Endodermal cell (in vitro differentiated cells): ENCODE data around the gene GAS2. TPM values are rescaled to one million over a fixed set of nuclear protein-coding genes. Genes with fewer than 3 reads are reported as not detected.

Source experiments
- DNase-seq: peaks from one replicate; pipeline ENCODE4 v3.0.0-alpha.2; 2017
- H3K27ac ChIP-seq: 2 replicates; pipeline ENCODE4 v1.5.1; 2013; ENCODE audit warnings: mild to moderate bottlenecking, low read depth, low read length, moderate library complexity
- H3K27me3 ChIP-seq: 2 replicates; pipeline ENCODE4 v1.6.1; 2013; ENCODE audit warnings: mild to moderate bottlenecking, low read length, moderate library complexity; ENCODE audit not compliant: insufficient read depth, control insufficient read depth, poor library complexity, severe bottlenecking
- H3K36me3 ChIP-seq: 2 replicates; pipeline ENCODE4 v1.7.0; 2013; ENCODE audit warnings: mild to moderate bottlenecking, low read length, moderate library complexity; ENCODE audit not compliant: control insufficient read depth, insufficient read depth
- H3K4me1 ChIP-seq: one replicate; pipeline ENCODE4 v1.7.0; 2013; ENCODE audit warnings: low read length; ENCODE audit not compliant: control insufficient read depth, insufficient read depth
- H3K4me3 ChIP-seq: 2 replicates; pipeline ENCODE4 v1.5.1; 2013; ENCODE audit warnings: mild to moderate bottlenecking, low read length, moderate library complexity
- H3K9ac ChIP-seq: 2 replicates; pipeline ENCODE4 v1.6.1; 2013; ENCODE audit warnings: mild to moderate bottlenecking, low read length, moderate library complexity; ENCODE audit not compliant: poor library complexity, severe bottlenecking; ENCODE audit errors: extremely low read depth
- H3K9me3 ChIP-seq: 2 replicates; pipeline ENCODE4 v1.6.1; 2013; ENCODE audit warnings: mild to moderate bottlenecking, low read length, moderate library complexity; ENCODE audit not compliant: control insufficient read depth
- H3K27ac Mint-ChIP-seq: 2 replicates; pipeline ENCODE4 v1.8.0; 2020; ENCODE audit warnings: mixed read lengths
- H3K27me3 Mint-ChIP-seq: 2 replicates; pipeline ENCODE4 v1.8.0; 2021; ENCODE audit warnings: mild to moderate bottlenecking, mixed read lengths; ENCODE audit not compliant: insufficient read depth
- H3K36me3 Mint-ChIP-seq: 2 replicates; pipeline ENCODE4 v1.8.0; 2020; ENCODE audit warnings: low read depth, mixed read lengths
- H3K4me1 Mint-ChIP-seq: 2 replicates; pipeline ENCODE4 v1.8.0; 2020; ENCODE audit warnings: mixed read lengths
- H3K4me3 Mint-ChIP-seq: 2 replicates; pipeline ENCODE4 v1.8.0; 2020; ENCODE audit warnings: mild to moderate bottlenecking, moderate library complexity, mixed read lengths
- H3K9me3 Mint-ChIP-seq: 2 replicates; pipeline ENCODE4 v1.8.0; 2020; ENCODE audit warnings: mild to moderate bottlenecking, mixed read lengths
- CTCF ChIP-seq: fragments of 200-600 bp; sonication (generic); conservative IDR thresholded peaks from 2 replicates; pipeline ENCODE4 v1.5.0; 2021; ENCODE audit warnings: antibody characterized with exemption, mild to moderate bottlenecking
- WGBS, 2 experiments: methylation state at CpG; one replicate each; pipeline versions ENCODE4 v1.1.5 to v1.1.7; 2013; ENCODE audit warnings: missing lambda C conversion rate in 2 of 2, mixed read lengths in 1 of 2; ENCODE audit not compliant: insufficient coverage in 1 of 2, insufficient read length in 1 of 2; 5-methylcytosine and 5-hydroxymethylcytosine counted together
- total RNA-seq, 2 donors: library from RNA; stranded (reverse); fragmentation: NEBNext Ultra II Directional in 1 of 2; extraction: Animal tissue kit (Norgen Biotek cat#: 25700) in 1 of 2; gene quantifications; 2 replicates in 1 of 2; 3 replicates in 1 of 2; pipeline ENCODE4 v1.2.1, GENCODE V29; 2021

Gene GAS2
- total RNA-seq, 2 donors from 2014 or later, result 3.0 to 4.1 TPM

- Histone ChIP-seq H3K36me3 (no peaks in the 10 kb centered on the region), H3K27ac (peak overlapping the region; percentile 9), H3K9ac (no peak overlapping the region), H3K9me3 (no peaks in the 10 kb centered on the region), H3K4me1 (no peaks in the 10 kb centered on the region), H3K27me3 (no peaks in the 10 kb centered on the region), H3K4me3 (no peak overlapping the region)
- no peak for DNase-seq
- WGBS, 2 experiments, result 82 to 84% methylated on average over 4 of the region's 4 CpGs
- no peaks in the 10 kb centered on the region for H3K27me3 Mint-ChIP-seq
- H3K9me3 Mint-ChIP-seq, result no peaks in the 10 kb centered on the region
- H3K36me3 Mint-ChIP-seq, result no peaks in the 10 kb centered on the region
- no peak for TF ChIP-seq CTCF
- no peak overlapping the region for H3K4me3 Mint-ChIP-seq
- H3K4me1 Mint-ChIP-seq, result peaks cover 3% of the 10 kb centered on the region
- H3K27ac Mint-ChIP-seq, result no peak overlapping the region
Measured at GRCh38 chr11:22690871-22691270, 24.5 kb downstream of the GAS2 start.

- Histone ChIP-seq H3K9me3 (no peaks in the 10 kb centered on the region), H3K27ac (no peak overlapping the region), H3K4me3 (no peak overlapping the region), H3K9ac (no peak overlapping the region), H3K27me3 (no peaks in the 10 kb centered on the region), H3K36me3 (no peaks in the 10 kb centered on the region), H3K4me1 (no peaks in the 10 kb centered on the region)
- Mint-ChIP-seq H3K9me3 (no peaks in the 10 kb centered on the region), H3K4me3 (no peak overlapping the region), H3K36me3 (no peaks in the 10 kb centered on the region), H3K27ac (no peak overlapping the region), H3K4me1 (peaks cover 11% of the 10 kb centered on the region), H3K27me3 (no peaks in the 10 kb centered on the region)
- DNase-seq, result no peak
- no peak for TF ChIP-seq CTCF
- 100% methylated on average over 1 of the region's 1 CpG; no CpG with 5 or more reads in 1 of the 2 experiments for WGBS, 2 experiments
Measured at GRCh38 chr11:22699388-22699787, 33.0 kb downstream of the GAS2 start.

- no peak overlapping the region for H3K4me3 Mint-ChIP-seq
- no peak for DNase-seq
- Histone ChIP-seq H3K4me1 (no peaks in the 10 kb centered on the region), H3K9ac (no peak overlapping the region), H3K27me3 (no peaks in the 10 kb centered on the region), H3K4me3 (no peak overlapping the region), H3K36me3 (no peaks in the 10 kb centered on the region), H3K27ac (no peak overlapping the region), H3K9me3 (no peaks in the 10 kb centered on the region)
- peaks cover 11% of the 10 kb centered on the region for H3K4me1 Mint-ChIP-seq
- no peaks in the 10 kb centered on the region for H3K36me3 Mint-ChIP-seq
- no peaks in the 10 kb centered on the region for H3K27me3 Mint-ChIP-seq
- H3K27ac Mint-ChIP-seq, result no peak overlapping the region
- TF ChIP-seq CTCF, result no peak
- H3K9me3 Mint-ChIP-seq, result no peaks in the 10 kb centered on the region
Measured at GRCh38 chr11:22702031-22702430, 35.6 kb downstream of the GAS2 start.
